ENCODE results near the gene DUSP16. TPM values are rescaled to one million over a fixed set of nuclear protein-coding genes. Genes with fewer than 3 reads are reported as not detected.

Gene DUSP16
- total and polyA plus RNA-seq, 5 donors = 4.2 to 17.2 (median 12.4) TPM

Other genes with a start within 250 kb of the DUSP16 start
- gene MANSC1, start 212.6 kb downstream of the DUSP16 start, total RNA-seq = 10 to 100 TPM; 13.0 to 19.0 (median 14.2) TPM
- gene MANSC1, start 212.6 kb downstream of the DUSP16 start, polyA plus RNA-seq = 8.1 TPM
- 10 to 100 TPM in 2 of 4 donors, 1 to 10 TPM in 2; 8.0 to 10.9 (median 10.0) TPM for gene BORCS5, start 205.8 kb downstream of the DUSP16 start, total RNA-seq
- 6.3 TPM for gene BORCS5, start 205.8 kb downstream of the DUSP16 start, polyA plus RNA-seq
- gene CREBL2, start 49.0 kb upstream of the DUSP16 start, total RNA-seq = 10 to 100 TPM; 22.4 to 24.9 (median 23.4) TPM
- gene CREBL2, start 49.0 kb upstream of the DUSP16 start, polyA plus RNA-seq = 16.7 TPM
- under 1 TPM in 1 of 4 donors, not detected in 3; 0.17 TPM for gene GPR19, start 133.3 kb upstream of the DUSP16 start, total RNA-seq
- 0.05 TPM for gene GPR19, start 133.3 kb upstream of the DUSP16 start, polyA plus RNA-seq
- 10 to 100 TPM; 28.9 to 48.0 (median 46.5) TPM for gene CDKN1B, start 154.5 kb upstream of the DUSP16 start, total RNA-seq
- gene CDKN1B, start 154.5 kb upstream of the DUSP16 start, polyA plus RNA-seq = 35.2 TPM
- gene APOLD1, start 222.8 kb upstream of the DUSP16 start, total RNA-seq = 10 to 100 TPM; 15.0 to 43.0 (median 16.6) TPM
- gene APOLD1, start 222.8 kb upstream of the DUSP16 start, polyA plus RNA-seq = 20.9 TPM